Gastrocnemius medialis (tissue), 4 donors: ENCODE results near the gene CREBL2. TPM values are rescaled to one million over a fixed set of nuclear protein-coding genes. Genes with fewer than 3 reads are reported as not detected.

ENCODE experiments used
- ATAC-seq, 2 donors: fragments of 150-250 bp; one replicate each; pipeline ENCODE4 v1.9.1; 2016
- DNase-seq, 2 donors: peaks; one replicate each; pipeline ENCODE4 v3.0.0-alpha.2; 2019
- H3K27ac ChIP-seq, 4 donors: fragments of 200-600 bp; sonication (generic); 1 replicate in 1 of 4; 2 replicates in 3 of 4; pipeline ENCODE4 v1.5.1; 2016 to 2018; ENCODE audit warnings: mild to moderate bottlenecking in 2 of 4, moderate library complexity in 1 of 4
- H3K27me3 ChIP-seq, 3 donors: fragments of 200-600 bp; sonication (generic) in 2 of 3; 1 replicate in 1 of 3; 2 replicates in 2 of 3; pipeline versions ENCODE4 v1.5.1 to v1.6.0; 2016 to 2019; ENCODE audit warnings: mild to moderate bottlenecking in 1 of 3, moderate library complexity in 1 of 3
- H3K36me3 ChIP-seq, 2 donors: fragments of 200-600 bp; sonication (generic) in 1 of 2; one replicate each; pipeline ENCODE4 v1.5.1; 2017 to 2018
- H3K4me1 ChIP-seq, 2 donors: fragments of 200-600 bp; sonication (generic) in 1 of 2; one replicate each; pipeline ENCODE4 v1.5.1; 2016 to 2017; ENCODE audit warnings: mild to moderate bottlenecking in 2 of 2
- H3K4me3 ChIP-seq, 4 donors: fragments of 200-600 bp; sonication (generic) in 3 of 4; 1 replicate in 1 of 4; 2 replicates in 3 of 4; pipeline ENCODE4 v1.5.1; 2016 to 2019; ENCODE audit warnings: mild to moderate bottlenecking in 2 of 4
- H3K9me3 ChIP-seq, 3 donors: fragments of 200-600 bp; sonication (generic) in 2 of 3; 1 replicate in 1 of 3; 2 replicates in 2 of 3; pipeline ENCODE4 v1.5.1; 2016 to 2019
- CTCF ChIP-seq, 5 experiments: fragments of 450-650 bp in 3 of 5; fragments of 200-600 bp in 2 of 5; sonication (generic) in 2 of 5; IDR thresholded peaks in 4 of 5; conservative IDR thresholded peaks in 1 of 5; 1 replicate in 4 of 5; 2 replicates in 1 of 5; pipeline ENCODE4 v1.5.1; 2016 to 2019; ENCODE audit warnings: antibody characterized with exemption in 5 of 5, mild to moderate bottlenecking in 3 of 5, moderate library complexity in 3 of 5
- POLR2A ChIP-seq, 2 donors: fragments of 450-650 bp; IDR thresholded peaks; one replicate each; pipeline ENCODE4 v1.6.1; 2017; ENCODE audit warnings: antibody characterized with exemption in 2 of 2, mild to moderate bottlenecking in 2 of 2, moderate library complexity in 2 of 2
- in situ Hi-C, 4 donors: fragments of 200-750 bp; cut with MboI; loops; one replicate each; pipeline versions ENCODE4 v1.15.0 to v1.8.0; 2017; ENCODE audit warnings: low sequenced_read_pairs in 4 of 4
- intact Hi-C: fragments of 100-400 bp; cut with DNase I; formaldehyde crosslinking; loops from one replicate; pipeline ENCODE4 v1.15.1; 2023; ENCODE audit warnings: low total_unique reads
- total RNA-seq, 4 donors: library from RNA; depleted of rRNA; stranded (reverse); fragments of >200 nt; gene quantifications; one replicate each; pipeline versions ENCODE4 v1.1.0 to v1.2.3, GENCODE V29; 2016

The CREBL2 gene
- total RNA-seq, 4 donors from 2014 or later: 6.3 to 13.6 (median 10.3) TPM

GRCh38 chr12:12691549-12691948 is 79.9 kb downstream of the CREBL2 start:
- intact Hi-C loops: loop anchor here (5.0 kb wide), 1 partner anchor 34 kb away; no protein-coding TSS in a partner anchor

GRCh38 chr12:12693111-12693671 is 81.5 kb downstream of the CREBL2 start:
- intact Hi-C loops (loop anchor here (5.0 kb wide), 1 partner anchor 36 kb away; no protein-coding TSS in a partner anchor), in situ Hi-C loops (loop anchor here in 1 of 4 donors (10.0 kb wide), 1 partner anchor 88 kb away; no protein-coding TSS in a partner anchor)
- TF ChIP-seq POLR2A (IDR thresholded peaks at IDR 0.05) (no peak), CTCF (IDR thresholded peaks at IDR 0.05 in 4 of 5, conservative IDR thresholded peaks at IDR 0.05 in 1 of 5) (no peak)
- H3K27ac ChIP-seq: no peak overlapping the region
- H3K27me3 ChIP-seq: no peaks in the 10 kb centered on the region
- H3K36me3 ChIP-seq: no peaks in the 10 kb centered on the region
- DNase-seq (no peak), ATAC-seq (no peak)
- no peak overlapping the region for H3K4me3 ChIP-seq
- H3K4me1 ChIP-seq: peaks cover 5 to 9% of the 10 kb centered on the region in 2 donors
- H3K9me3 ChIP-seq: no peaks in the 10 kb centered on the region

More at GRCh38 chr12:12691549-12691948, 79.9 kb downstream of the CREBL2 start:
- Histone ChIP-seq H3K27me3 (no peaks in the 10 kb centered on the region), H3K36me3 (no peaks in the 10 kb centered on the region), H3K9me3 (no peaks in the 10 kb centered on the region), H3K4me3 (no peak overlapping the region), H3K27ac (no peak overlapping the region), H3K4me1 (peaks cover 0 to 3% of the 10 kb centered on the region in 2 donors)
- ATAC-seq (no peak), DNase-seq (no peak)
- in situ Hi-C loops: loop anchor here in 1 of 4 donors (10.0 kb wide), 1 partner anchor 87 kb away; no protein-coding TSS in a partner anchor
- TF ChIP-seq CTCF (IDR thresholded peaks at IDR 0.05 in 4 of 5, conservative IDR thresholded peaks at IDR 0.05 in 1 of 5) (no peak), POLR2A (IDR thresholded peaks at IDR 0.05) (no peak)

Other genes starting within 250 kb of the CREBL2 start
- gene DUSP16, start 49.0 kb upstream of the CREBL2 start, total RNA-seq: 10 to 100 TPM; 10.9 to 15.7 (median 13.3) TPM
- gene GPR19, start 84.3 kb downstream of the CREBL2 start, total RNA-seq: not detected
- gene CDKN1B, start 105.5 kb downstream of the CREBL2 start, total RNA-seq: 10 to 100 TPM; 43.6 to 76.4 (median 56.6) TPM
- 10 to 100 TPM; 25.8 to 73.7 (median 67.7) TPM for gene APOLD1, start 173.8 kb downstream of the CREBL2 start, total RNA-seq
- 10 to 100 TPM; 37.1 to 75.4 (median 58.3) TPM for gene DDX47, start 201.5 kb downstream of the CREBL2 start, total RNA-seq